GM23338 (cell line): ENCODE results near the gene APOL6. TPM values are rescaled to one million over a fixed set of nuclear protein-coding genes. Genes with fewer than 3 reads are reported as not detected.
"Not testable (repeated sequence)": the region's sequence is repeated elsewhere in the genome, so short reads cannot be mapped to it uniquely, and the experiment has no call there.

ENCODE experiments used
- ATAC-seq: fragments of 200-7000 bp; cut with Tn5 transposase; 3 replicates; pipeline ENCODE4 v1.9.1; 2020
- DNase-seq: peaks from one replicate; pipeline ENCODE4 v3.0.0-alpha.2; 2015; ENCODE audit warnings: low spot score
- H2AFZ ChIP-seq: fragments of 200-600 bp; sonication (generic); 2 replicates; pipeline ENCODE4 v1.8.0; 2016; ENCODE audit warnings: antibody characterized with exemption, mild to moderate bottlenecking, moderate library complexity
- H3F3A ChIP-seq: fragments of 200-600 bp; sonication (generic); replicated peaks from 2 replicates; pipeline ENCODE4 v1.8.0; 2017; ENCODE audit warnings: antibody characterized with exemption, mixed run types, low read depth
- H3K27ac ChIP-seq: fragments of 200-600 bp; sonication (generic); 2 replicates; pipeline ENCODE4 v1.6.1; 2016; ENCODE audit warnings: low read depth
- H3K27me3 ChIP-seq: fragments of 200-600 bp; sonication (generic); 2 replicates; pipeline ENCODE4 v1.8.0; 2016; ENCODE audit warnings: mild to moderate bottlenecking, mixed run types, moderate library complexity; ENCODE audit not compliant: insufficient read depth
- H3K36me3 ChIP-seq: fragments of 200-600 bp; sonication (generic); 2 replicates; pipeline ENCODE4 v1.8.0; 2016; ENCODE audit warnings: mild to moderate bottlenecking; ENCODE audit not compliant: insufficient read depth
- H3K4me1 ChIP-seq: fragments of 200-600 bp; sonication (generic); 2 replicates; pipeline ENCODE4 v1.8.0; 2016; ENCODE audit warnings: mild to moderate bottlenecking, moderate library complexity; ENCODE audit not compliant: insufficient read depth
- H3K4me2 ChIP-seq: fragments of 200-600 bp; sonication (generic); 2 replicates; pipeline ENCODE4 v1.7.1; 2017; ENCODE audit warnings: mixed run types
- H3K4me3 ChIP-seq: fragments of 200-600 bp; sonication (generic); 2 replicates; pipeline ENCODE4 v1.6.1; 2016; ENCODE audit warnings: mixed run types
- H3K79me2 ChIP-seq: fragments of 200-600 bp; sonication (generic); replicated peaks from 2 replicates; pipeline ENCODE4 v1.8.0; 2017; ENCODE audit warnings: mild to moderate bottlenecking; ENCODE audit not compliant: insufficient read depth
- H3K9me2 ChIP-seq: fragments of 200-600 bp; sonication (generic); 2 replicates; pipeline ENCODE4 v1.8.0; 2017; ENCODE audit not compliant: insufficient read depth
- H4K20me1 ChIP-seq: fragments of 200-600 bp; sonication (generic); replicated peaks from 2 replicates; pipeline ENCODE4 v1.8.0; 2017; ENCODE audit warnings: mild to moderate bottlenecking; ENCODE audit not compliant: insufficient read depth
- H3K27ac Mint-ChIP-seq: 2 replicates; pipeline ENCODE4 v1.8.0; 2020; ENCODE audit warnings: inconsistent platforms, mild to moderate bottlenecking, moderate library complexity, mixed read lengths
- H3K27me3 Mint-ChIP-seq: 3 replicates; pipeline ENCODE4 v1.8.0; 2022; ENCODE audit warnings: low read depth, mild to moderate bottlenecking, moderate library complexity, mixed read lengths, inconsistent platforms; ENCODE audit not compliant: insufficient read depth, poor library complexity
- H3K36me3 Mint-ChIP-seq: 3 replicates; pipeline ENCODE4 v1.8.0; 2021; ENCODE audit warnings: low read depth, mild to moderate bottlenecking, inconsistent platforms, moderate library complexity, mixed read lengths
- H3K4me1 Mint-ChIP-seq: 3 replicates; pipeline ENCODE4 v1.8.0; 2020; ENCODE audit warnings: mild to moderate bottlenecking, inconsistent platforms, mixed read lengths
- H3K4me3 Mint-ChIP-seq: 3 replicates; pipeline ENCODE4 v1.8.0; 2021; ENCODE audit warnings: moderate library complexity, mild to moderate bottlenecking, inconsistent platforms, mixed read lengths
- H3K9me3 Mint-ChIP-seq: 3 replicates; pipeline ENCODE4 v1.8.0; 2020; ENCODE audit warnings: moderate library complexity, mild to moderate bottlenecking, inconsistent platforms, mixed read lengths
- CREB1 ChIP-seq: fragments of 250-450 bp; sonication (Bioruptor Pico); IDR thresholded peaks from 2 replicates; pipeline ENCODE4 v1.5.0; 2020; ENCODE audit warnings: low read depth, mild to moderate bottlenecking, moderate library complexity
- CTCF ChIP-seq, 2 experiments: fragments of 200-600 bp in 1 of 2; sonication (generic) in 1 of 2; conservative IDR thresholded peaks; 2 replicates each; pipeline versions ENCODE4 v1.5.1 to v1.6.1; 2016 to 2017; ENCODE audit warnings: antibody characterized with exemption in 2 of 2, low read depth in 2 of 2, mild to moderate bottlenecking in 2 of 2, moderate library complexity in 1 of 2
- ETS1 ChIP-seq: IDR thresholded peaks from 2 replicates; pipeline ENCODE4 v1.6.1; 2016; ENCODE audit warnings: antibody characterized with exemption
- EZH2 ChIP-seq: fragments of 200-600 bp; sonication (generic); IDR thresholded peaks from one replicate; pipeline ENCODE4 v1.8.0; 2017; ENCODE audit warnings: antibody characterized with exemption, mild to moderate bottlenecking, low read depth; ENCODE audit not compliant: unreplicated experiment
- EZH2phosphoT487 ChIP-seq: fragments of 200-600 bp; sonication (generic); IDR thresholded peaks from one replicate; pipeline ENCODE4 v1.8.1; 2018; ENCODE audit warnings: antibody characterized with exemption; ENCODE audit not compliant: unreplicated experiment
- JUNB ChIP-seq: IDR thresholded peaks from one replicate; pipeline ENCODE4 v1.6.1; 2016; ENCODE audit warnings: antibody characterized with exemption; ENCODE audit not compliant: unreplicated experiment
- NANOG ChIP-seq: IDR thresholded peaks from 2 replicates; pipeline ENCODE4 v1.6.1; 2016; ENCODE audit warnings: antibody characterized with exemption, borderline replicate concordance
- POLR2AphosphoS5 ChIP-seq: IDR thresholded peaks from 2 replicates; pipeline ENCODE4 v1.6.1; 2016; ENCODE audit warnings: antibody characterized with exemption, low read depth
- STAT1 ChIP-seq: IDR thresholded peaks from one replicate; pipeline ENCODE4 v1.6.1; 2016; ENCODE audit warnings: antibody characterized with exemption; ENCODE audit not compliant: unreplicated experiment
- ZNF114 ChIP-seq: fragments of 250-450 bp; sonication (Bioruptor Pico); IDR thresholded peaks from 2 replicates; pipeline ENCODE4 v1.5.0; 2020; ENCODE audit warnings: mild to moderate bottlenecking, moderate library complexity
- ZNF331 ChIP-seq: fragments of 250-450 bp; sonication (Bioruptor Pico); IDR thresholded peaks from 2 replicates; pipeline ENCODE4 v1.5.0; 2020; ENCODE audit warnings: low read depth, mild to moderate bottlenecking, moderate library complexity
- ZNF462 ChIP-seq: fragments of 250-450 bp; sonication (Bioruptor Pico); IDR thresholded peaks from 2 replicates; pipeline ENCODE4 v1.5.0; 2020; ENCODE audit warnings: mild to moderate bottlenecking, moderate library complexity
- polyA plus RNA-seq: library from polyadenylated mRNA; unstranded; fragments of >200 nt; fragmentation: Nextera tagmentation; extraction: Ambion mirVana; gene quantifications from 2 replicates; pipeline ENCODE4 v1.2.1, GENCODE V29; 2016
- total RNA-seq: library from RNA; depleted of rRNA; stranded (reverse); fragments of >200 nt; shearing (Covaris generic); gene quantifications from 2 replicates; pipeline ENCODE4 v1.2.3, GENCODE V29; 2014

Gene APOL6
- total and polyA plus RNA-seq, 2 experiments from 2014 or later, result 0.10 to 0.14 TPM

DNA sequence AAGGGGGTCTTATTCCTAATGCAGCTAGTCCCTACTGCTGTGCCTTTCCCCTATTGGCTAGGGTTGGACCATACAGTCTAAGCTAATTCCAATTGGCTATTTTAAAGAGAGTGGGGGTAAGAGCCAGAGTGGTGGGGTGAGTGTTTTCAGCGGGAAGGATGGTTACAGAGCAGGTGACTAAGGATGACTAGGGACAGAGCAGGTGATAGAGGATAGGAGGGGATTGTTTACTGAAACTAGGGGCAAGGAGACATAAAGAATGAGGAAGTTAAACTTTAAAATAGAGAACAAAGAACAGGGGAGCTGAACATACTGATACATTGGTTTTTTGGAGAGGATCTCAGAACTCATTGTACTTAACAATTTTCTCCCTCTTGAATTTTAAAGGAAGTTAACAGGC, 27.8 kb downstream of the APOL6 start:
- H2AFZ ChIP-seq, H3K27ac ChIP-seq, H3K27me3 ChIP-seq, H3K27me3 Mint-ChIP-seq, H3K36me3 ChIP-seq, H3F3A ChIP-seq, DNase-seq, H3K4me1 Mint-ChIP-seq, H3K4me2 ChIP-seq, H3K27ac Mint-ChIP-seq, H3K4me1 ChIP-seq, H3K4me3 Mint-ChIP-seq, H3K4me3 ChIP-seq, H4K20me1 ChIP-seq, ATAC-seq, H3K79me2 ChIP-seq: not testable (repeated sequence)
- Mint-ChIP-seq H3K36me3 (peaks cover 38% of the 10 kb centered on the region), H3K9me3 (peaks cover 53% of the 10 kb centered on the region)
- H3K9me2 ChIP-seq, result peaks cover 18% of the 10 kb centered on the region; the same call in 1 of the 2 replicates

GRCh38 chr22:35677460-35678187, 29.4 kb downstream of the APOL6 start:
- Histone ChIP-seq H3K36me3 (peaks cover 6% of the 10 kb centered on the region; the same call in 1 of the 2 replicates), H3K4me2 (no peak overlapping the region), H3K4me3 (no peak overlapping the region), H3K27me3 (no peaks in the 10 kb centered on the region), H3K9me2 (peaks cover 17% of the 10 kb centered on the region; the same call in 1 of the 2 replicates), H3K4me1 (no peaks in the 10 kb centered on the region; the same call in 1 of the 2 replicates), H4K20me1 (no peaks in the 10 kb centered on the region), H2AFZ (no peak overlapping the region), H3F3A (no peaks in the 10 kb centered on the region), H3K79me2 (no peaks in the 10 kb centered on the region), H3K27ac (no peak overlapping the region)
- DNase-seq, result no peak
- Mint-ChIP-seq H3K27ac (no peak overlapping the region), H3K36me3 (peaks cover 40% of the 10 kb centered on the region), H3K4me3 (no peak overlapping the region), H3K27me3 (peaks cover 2% of the 10 kb centered on the region), H3K4me1 (peaks cover 8% of the 10 kb centered on the region), H3K9me3 (peaks cover 55% of the 10 kb centered on the region)
- no peak for ATAC-seq
- TF ChIP-seq CREB1, result no peak
- no peak for TF ChIP-seq ETS1
- no peak for TF ChIP-seq POLR2AphosphoS5
- TF ChIP-seq ZNF331, result no peak
- TF ChIP-seq CTCF (conservative IDR thresholded peaks at IDR 0.05; ENCODE audit: low read depth in 2 of 2), result no peak
- no peak for TF ChIP-seq ZNF462 (CRISPR knock-in tag)
- no peak for TF ChIP-seq NANOG
- TF ChIP-seq STAT1, result no peak
- TF ChIP-seq ZNF114 (CRISPR knock-in tag), result no peak
- no peak for TF ChIP-seq EZH2phosphoT487
- no peak for TF ChIP-seq JUNB
- TF ChIP-seq EZH2, result no peak
